HG02798 (cell line): ENCODE measurements around the gene MAML2.

Experiments used
- ATAC-seq: cut with Tn5 transposase; IDR thresholded peaks from one replicate; pipeline ENCODE4 v1.9.1; 2021; ENCODE audit warnings: mild to moderate bottlenecking; ENCODE audit not compliant: unreplicated experiment, poor library complexity

Gene MAML2

GRCh38 chr11:96342961-96343711 lies at the start of gene MAML2:
Gene MAML2 (minus strand): TSS chr11:96343195. CDS start chr11:96341895, 1,300 bp downstream.
- peak; percentile 89 for ATAC-seq

- no peak for ATAC-seq
Observed at GRCh38 chr11:96391698-96392307, 48.8 kb upstream of the MAML2 start.

- no peak for ATAC-seq
Observed at GRCh38 chr11:96390488-96390792, 47.4 kb upstream of the MAML2 start.

GRCh38 chr11:96389720-96390487 lies 46.9 kb upstream of the MAML2 start, which contains the start of the genes CCDC82 and JRKL:
Gene CCDC82 (minus strand): TSS chr11:96389912. CDS start chr11:96384747, 5,165 bp downstream.
Gene JRKL (plus strand): TSS chr11:96390013. CDS start chr11:96390650, 637 bp downstream.
- ATAC-seq, result peak; percentile 97

- peak; percentile 55 for ATAC-seq
Observed at GRCh38 chr11:96388891-96389719, 46.1 kb upstream of the MAML2 start.

GRCh38 chr11:96385187-96385586 lies 42.2 kb upstream of the MAML2 start:
- ATAC-seq, result no peak

- no peak for ATAC-seq
Observed at GRCh38 chr11:96384156-96384555, 41.2 kb upstream of the MAML2 start.

GRCh38 chr11:96376796-96377195 lies 33.8 kb upstream of the MAML2 start:
- no peak for ATAC-seq

GRCh38 chr11:96373826-96374225 lies 30.8 kb upstream of the MAML2 start:
- ATAC-seq, result no peak

GRCh38 chr11:96367342-96367741 lies 24.3 kb upstream of the MAML2 start:
- ATAC-seq, result no peak

GRCh38 chr11:96366024-96366423 lies 23.0 kb upstream of the MAML2 start:
- no peak for ATAC-seq

- no peak for ATAC-seq
Observed at GRCh38 chr11:96365493-96365892, 22.5 kb upstream of the MAML2 start.

GRCh38 chr11:96361778-96362177 lies 18.8 kb upstream of the MAML2 start:
- no peak for ATAC-seq

- ATAC-seq, result no peak
Observed at GRCh38 chr11:96358321-96358720, 15.3 kb upstream of the MAML2 start.

- no peak for ATAC-seq
Observed at GRCh38 chr11:96357794-96358193, 14.8 kb upstream of the MAML2 start.

GRCh38 chr11:96356848-96357247 lies 13.9 kb upstream of the MAML2 start:
- no peak for ATAC-seq

GRCh38 chr11:96342014-96342960 lies 708 bp downstream of the MAML2 start:
- ATAC-seq, result no peak

GRCh38 chr11:96341211-96342013 lies 1.6 kb downstream of the MAML2 start:
- ATAC-seq, result peak; percentile 25

GRCh38 chr11:96340555-96340885 lies 2.5 kb downstream of the MAML2 start:
- no peak for ATAC-seq
